NCI-H146 treated with DMSO at 0.1 percent for 48 hours (cell line): ENCODE data around the gene IP6K2.
A peak's percentile ranks its signal among the peaks of the same experiment; 100 is the strongest.
"Not testable (repeated sequence)": the region's sequence is repeated elsewhere in the genome, so short reads cannot be mapped to it uniquely, and the experiment has no call there.

Source experiments
- DNase-seq: peaks from one replicate; lab custom pipeline; 2025; ENCODE audit not compliant: unreplicated experiment; lab: John Stamatoyannopoulos, UW

Gene IP6K2

GRCh38 chr3:48727511-48727910, 10.5 kb upstream of the IP6K2 start:
- DNase-seq = no peak

- not testable (repeated sequence) for DNase-seq
Measured at GRCh38 chr3:48725185-48725855, 8.3 kb upstream of the IP6K2 start.

- DNase-seq = no peak
Measured at GRCh38 chr3:48723725-48724124, 6.7 kb upstream of the IP6K2 start.

- DNase-seq = not testable (repeated sequence)
Measured at GRCh38 chr3:48723293-48723692, 6.3 kb upstream of the IP6K2 start.

GRCh38 chr3:48716508-48716981, 476 bp downstream of the IP6K2 start:
- peak; percentile 8 for DNase-seq

GRCh38 chr3:48715174-48715800, 1.7 kb downstream of the IP6K2 start:
- DNase-seq = peak; percentile 4

- DNase-seq = no peak
Measured at GRCh38 chr3:48711727-48712126, 5.3 kb downstream of the IP6K2 start.

GRCh38 chr3:48709051-48709461, 8.0 kb downstream of the IP6K2 start:
- DNase-seq = no peak

GRCh38 chr3:48708481-48708889, 8.5 kb downstream of the IP6K2 start:
- DNase-seq = no peak

GRCh38 chr3:48707157-48707556, 9.9 kb downstream of the IP6K2 start:
- DNase-seq = no peak

- no peak for DNase-seq
Measured at GRCh38 chr3:48702320-48702920, 14.6 kb downstream of the IP6K2 start.

GRCh38 chr3:48700731-48701405, 16.2 kb downstream of the IP6K2 start:
- no peak for DNase-seq

- DNase-seq = no peak
Measured at GRCh38 chr3:48698891-48699290, 18.1 kb downstream of the IP6K2 start.

GRCh38 chr3:48697952-48698351, 19.1 kb downstream of the IP6K2 start:
- no peak for DNase-seq

GRCh38 chr3:48696601-48697000, 20.4 kb downstream of the IP6K2 start:
- DNase-seq = no peak

- DNase-seq = no peak
Measured at GRCh38 chr3:48696156-48696555, 20.9 kb downstream of the IP6K2 start.

GRCh38 chr3:48695393-48695753, 21.6 kb downstream of the IP6K2 start:
- no peak for DNase-seq

- no peak for DNase-seq
Measured at GRCh38 chr3:48694610-48695392, 22.2 kb downstream of the IP6K2 start.

- no peak for DNase-seq
Measured at GRCh38 chr3:48693826-48694225, 23.2 kb downstream of the IP6K2 start.

GRCh38 chr3:48692551-48692950, 24.5 kb downstream of the IP6K2 start:
- no peak for DNase-seq

GRCh38 chr3:48690846-48691458, 26.1 kb downstream of the IP6K2 start:
- DNase-seq = no peak
